ENCODE data around the gene MLXIP. TPM values are rescaled to one million over a fixed set of nuclear protein-coding genes. Genes with fewer than 3 reads are reported as not detected.

The MLXIP gene
- total and polyA plus RNA-seq, 4 donors: 10.3 to 65.1 (median 44.4) TPM

- intact Hi-C loops (cut with DNase I): no loop called here
- H3K36me3 ChIP-seq (ENCODE audit: control insufficient read depth in 1 of 2, insufficient read depth in 2 of 2, low read length in 1 of 2): peaks cover 0 to 2% of the 10 kb centered on the region in 2 donors
- H3K4me3 ChIP-seq (ENCODE audit: low read length in 2 of 2): no peak overlapping the region
- H3K27ac ChIP-seq (ENCODE audit: low read depth in 1 of 2, low read length in 2 of 2): no peak overlapping the region
- DNase-seq (peak in 1 of 2 donors; percentile 64), ATAC-seq (ENCODE audit: low FRiP score) (no peak)
- no peaks in the 10 kb centered on the region for H3K27me3 ChIP-seq (ENCODE audit: control insufficient read depth in 1 of 2, insufficient read depth in 2 of 2, low read length in 1 of 2)
- no peaks in the 10 kb centered on the region for H3K4me1 ChIP-seq (ENCODE audit: control insufficient read depth in 1 of 2, insufficient read depth in 2 of 2, low read length in 2 of 2)
- H3K9me3 ChIP-seq (ENCODE audit: control insufficient read depth, low read length): no peaks in the 10 kb centered on the region
- WGBS, 2 donors: 85 to 90% methylated on average over 16 of the region's 16 CpGs
These were observed 13.6 kb upstream of the MLXIP start for GRCh38 chr12:122064780-122065588.

GRCh38 chr12:122067548-122067947 lies 11.0 kb upstream of the MLXIP start:
- Histone ChIP-seq H3K27ac (ENCODE audit: low read depth in 1 of 2, low read length in 2 of 2) (no peak overlapping the region), H3K9me3 (ENCODE audit: control insufficient read depth, low read length) (no peaks in the 10 kb centered on the region), H3K36me3 (ENCODE audit: control insufficient read depth in 1 of 2, insufficient read depth in 2 of 2, low read length in 1 of 2) (no peaks in the 10 kb centered on the region), H3K27me3 (ENCODE audit: control insufficient read depth in 1 of 2, insufficient read depth in 2 of 2, low read length in 1 of 2) (no peaks in the 10 kb centered on the region), H3K4me1 (ENCODE audit: control insufficient read depth in 1 of 2, insufficient read depth in 2 of 2, low read length in 2 of 2) (no peaks in the 10 kb centered on the region), H3K4me3 (ENCODE audit: low read length in 2 of 2) (no peak overlapping the region)
- no peak for DNase-seq
- intact Hi-C loops (cut with DNase I): no loop called here
- WGBS, 2 donors: 97 to 99% methylated on average over 5 of the region's 5 CpGs
- ATAC-seq (ENCODE audit: low FRiP score): no peak

DNA sequence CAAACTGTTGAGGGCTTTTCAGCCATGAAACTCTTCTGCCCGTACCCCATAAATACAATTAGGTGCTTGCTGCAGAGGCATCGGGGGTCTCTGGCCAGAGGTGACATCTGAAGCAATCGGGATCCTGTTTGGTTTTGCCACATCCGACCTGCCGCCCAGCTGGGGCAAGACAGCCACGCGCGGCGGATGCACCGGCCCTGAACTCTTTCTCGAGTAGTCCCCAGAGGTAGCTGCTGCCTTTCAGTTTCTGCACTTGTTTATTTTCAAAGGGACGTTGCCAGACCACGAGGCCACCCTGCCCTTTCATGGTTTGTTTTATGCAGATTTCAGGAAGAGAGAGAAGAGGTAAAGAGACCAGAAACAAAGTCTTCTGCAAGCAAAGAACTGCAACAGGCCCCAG lies 10.6 kb upstream of the MLXIP start:
- Histone ChIP-seq H3K27ac (ENCODE audit: low read depth in 1 of 2, low read length in 2 of 2) (no peak overlapping the region), H3K4me3 (ENCODE audit: low read length in 2 of 2) (no peak overlapping the region)

DNA sequence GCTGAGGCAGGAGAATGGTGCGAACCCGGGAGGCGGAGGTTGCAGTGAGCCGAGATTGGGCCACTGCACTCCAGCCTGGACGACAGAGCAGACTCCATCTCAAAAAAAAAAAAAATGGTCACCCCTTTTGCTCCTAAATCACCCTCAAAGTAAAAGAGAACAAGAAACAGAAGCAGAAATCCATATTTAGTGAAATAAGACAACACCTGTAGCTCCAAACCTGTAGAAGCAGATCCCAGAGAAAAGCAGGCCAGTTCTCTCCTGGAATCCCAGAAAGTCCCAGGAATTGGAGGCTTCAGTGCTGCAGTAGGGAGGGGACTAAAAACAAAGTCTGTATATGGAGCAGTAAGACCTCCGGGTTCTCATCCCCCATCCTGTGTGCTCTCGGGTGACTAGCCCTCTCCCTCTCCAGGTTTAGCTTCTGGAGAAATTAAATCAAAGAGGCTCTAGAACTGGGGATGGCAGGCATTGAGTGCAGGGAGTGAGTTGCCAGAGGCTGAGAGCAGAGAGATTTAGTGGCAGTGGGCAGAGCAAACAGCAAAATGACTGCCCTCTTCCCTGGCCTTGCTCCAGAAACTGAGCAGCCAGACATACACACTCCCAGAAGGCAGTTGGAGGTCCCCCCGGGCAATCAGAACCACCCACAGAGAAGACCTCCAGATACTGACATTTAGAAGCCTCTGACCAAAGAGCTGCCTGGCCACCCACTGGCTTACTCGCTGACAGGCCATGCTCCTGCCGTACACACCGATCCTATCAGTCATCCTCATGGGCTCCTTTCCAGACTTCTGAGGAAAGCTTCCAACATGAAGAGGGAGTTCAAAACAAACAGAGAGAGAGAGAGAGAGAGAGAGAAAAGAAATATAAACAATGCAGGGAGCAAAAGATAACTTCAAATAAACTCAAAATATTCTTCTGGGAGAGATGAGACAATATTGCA lies 6.3 kb upstream of the MLXIP start:
- H3K9me3 ChIP-seq (ENCODE audit: control insufficient read depth, low read length): no peaks in the 10 kb centered on the region
- no peak overlapping the region for H3K4me3 ChIP-seq (ENCODE audit: low read length in 2 of 2)
- intact Hi-C loops (cut with DNase I): no loop called here
- no peaks in the 10 kb centered on the region for H3K27me3 ChIP-seq (ENCODE audit: control insufficient read depth in 1 of 2, insufficient read depth in 2 of 2, low read length in 1 of 2)
- no peaks in the 10 kb centered on the region for H3K36me3 ChIP-seq (ENCODE audit: control insufficient read depth in 1 of 2, insufficient read depth in 2 of 2, low read length in 1 of 2)
- H3K27ac ChIP-seq (ENCODE audit: low read depth in 1 of 2, low read length in 2 of 2): peak overlapping the region in 1 of 2 donors; percentile 92
- ATAC-seq (ENCODE audit: low FRiP score): peak; percentile 69
- WGBS, 2 donors: 42 to 44% methylated on average over 11 of the region's 11 CpGs
- H3K4me1 ChIP-seq (ENCODE audit: control insufficient read depth in 1 of 2, insufficient read depth in 2 of 2, low read length in 2 of 2): no peaks in the 10 kb centered on the region
- peak in 1 of 2 donors; percentile 63 for DNase-seq

More for the DNA sequence above, 10.6 kb upstream of the MLXIP start:
- intact Hi-C loops (cut with DNase I): no loop called here
- ATAC-seq (ENCODE audit: low FRiP score) (no peak), DNase-seq (no peak)
- no peaks in the 10 kb centered on the region for H3K27me3 ChIP-seq (ENCODE audit: control insufficient read depth in 1 of 2, insufficient read depth in 2 of 2, low read length in 1 of 2)
- no peaks in the 10 kb centered on the region for H3K9me3 ChIP-seq (ENCODE audit: control insufficient read depth, low read length)
- no peaks in the 10 kb centered on the region for H3K4me1 ChIP-seq (ENCODE audit: control insufficient read depth in 1 of 2, insufficient read depth in 2 of 2, low read length in 2 of 2)
- H3K36me3 ChIP-seq (ENCODE audit: control insufficient read depth in 1 of 2, insufficient read depth in 2 of 2, low read length in 1 of 2): no peaks in the 10 kb centered on the region
- WGBS, 2 donors: 15 to 22% methylated on average over 13 of the region's 13 CpGs

DNA sequence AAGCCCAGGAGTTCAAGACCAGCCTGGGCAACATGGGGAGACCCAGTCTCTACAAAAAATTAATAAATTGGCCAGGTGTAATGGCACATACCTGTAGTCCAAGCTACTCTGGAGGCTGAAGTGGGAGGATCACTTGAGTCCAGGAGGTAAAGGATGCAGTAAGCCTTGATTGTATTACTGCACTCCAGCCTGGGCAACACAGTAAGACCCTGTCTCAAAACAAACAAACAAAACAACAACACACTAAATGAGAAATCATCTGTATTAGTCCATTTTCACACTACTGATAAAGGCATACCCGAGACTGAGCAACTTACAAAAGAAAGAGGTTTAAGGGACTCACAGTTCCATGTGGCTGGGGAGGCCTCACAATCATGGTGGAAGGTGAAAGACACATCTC lies 4.7 kb upstream of the MLXIP start:
- DNase-seq: no peak
- Histone ChIP-seq H3K27ac (ENCODE audit: low read depth in 1 of 2, low read length in 2 of 2) (no peak overlapping the region), H3K9me3 (ENCODE audit: control insufficient read depth, low read length) (no peaks in the 10 kb centered on the region), H3K4me3 (ENCODE audit: low read length in 2 of 2) (no peak overlapping the region), H3K4me1 (ENCODE audit: control insufficient read depth in 1 of 2, insufficient read depth in 2 of 2, low read length in 2 of 2) (no peaks in the 10 kb centered on the region), H3K36me3 (ENCODE audit: control insufficient read depth in 1 of 2, insufficient read depth in 2 of 2, low read length in 1 of 2) (no peaks in the 10 kb centered on the region), H3K27me3 (ENCODE audit: control insufficient read depth in 1 of 2, insufficient read depth in 2 of 2, low read length in 1 of 2) (no peaks in the 10 kb centered on the region)
- 96% methylated on average over 1 of the region's 1 CpG for WGBS, 2 donors
- intact Hi-C loops (cut with DNase I): no loop called here
- ATAC-seq (ENCODE audit: low FRiP score): no peak

GRCh38 chr12:122076743-122077495 lies 1.6 kb upstream of the MLXIP start:
- no peak overlapping the region for H3K27ac ChIP-seq (ENCODE audit: low read depth in 1 of 2, low read length in 2 of 2)
- no peak overlapping the region for H3K4me3 ChIP-seq (ENCODE audit: low read length in 2 of 2)
- H3K4me1 ChIP-seq (ENCODE audit: control insufficient read depth in 1 of 2, insufficient read depth in 2 of 2, low read length in 2 of 2): no peaks in the 10 kb centered on the region
- DNase-seq: peak; percentile 54 to 71
- ATAC-seq (ENCODE audit: low FRiP score): no peak
- intact Hi-C loops (cut with DNase I): no loop called here
- H3K36me3 ChIP-seq (ENCODE audit: control insufficient read depth in 1 of 2, insufficient read depth in 2 of 2, low read length in 1 of 2): no peaks in the 10 kb centered on the region
- 92 to 96% methylated on average over 10 of the region's 10 CpGs for WGBS, 2 donors
- H3K27me3 ChIP-seq (ENCODE audit: control insufficient read depth in 1 of 2, insufficient read depth in 2 of 2, low read length in 1 of 2): no peaks in the 10 kb centered on the region
- no peaks in the 10 kb centered on the region for H3K9me3 ChIP-seq (ENCODE audit: control insufficient read depth, low read length)

GRCh38 chr12:122079033-122079531 lies 526 bp downstream of the MLXIP start:
- peak overlapping the region; percentile 49 to 85 for H3K4me3 ChIP-seq (ENCODE audit: low read length in 2 of 2)
- H3K27me3 ChIP-seq (ENCODE audit: control insufficient read depth in 1 of 2, insufficient read depth in 2 of 2, low read length in 1 of 2): no peaks in the 10 kb centered on the region
- intact Hi-C loops (cut with DNase I): no loop called here

DNA sequence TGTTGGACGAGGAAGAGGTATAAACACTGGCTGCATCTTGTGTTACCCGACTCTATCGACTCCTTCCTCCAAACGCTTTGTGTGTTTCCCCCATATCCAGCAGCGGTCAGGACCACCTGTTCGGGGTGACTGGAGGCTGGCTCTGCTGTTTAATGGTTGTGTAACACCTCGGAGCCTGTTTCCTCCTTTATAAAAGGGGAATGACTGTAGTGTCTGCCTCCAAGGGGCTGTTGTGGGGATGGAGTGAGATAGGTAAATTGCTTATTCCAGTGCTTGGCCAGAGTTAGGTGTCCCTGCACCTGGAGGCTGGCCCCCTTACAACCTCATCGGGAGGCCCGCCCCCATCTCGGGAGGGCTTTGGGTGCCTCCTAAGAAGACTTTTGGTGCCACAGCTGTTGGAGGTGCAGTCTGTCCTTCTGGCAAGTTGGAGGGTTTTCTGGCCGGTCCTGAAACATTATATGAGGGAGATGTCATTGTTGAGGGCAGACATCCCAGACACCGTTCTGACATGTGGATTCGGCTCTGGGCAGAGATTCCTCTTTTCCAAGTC lies 1.1 kb downstream of the MLXIP start:
- Histone ChIP-seq H3K4me1 (ENCODE audit: control insufficient read depth in 1 of 2, insufficient read depth in 2 of 2, low read length in 2 of 2) (no peaks in the 10 kb centered on the region), H3K36me3 (ENCODE audit: control insufficient read depth in 1 of 2, insufficient read depth in 2 of 2, low read length in 1 of 2) (no peaks in the 10 kb centered on the region), H3K27ac (ENCODE audit: low read depth in 1 of 2, low read length in 2 of 2) (no peak overlapping the region), H3K9me3 (ENCODE audit: control insufficient read depth, low read length) (no peaks in the 10 kb centered on the region), H3K4me3 (ENCODE audit: low read length in 2 of 2) (peak overlapping the region; percentile 49 to 85), H3K27me3 (ENCODE audit: control insufficient read depth in 1 of 2, insufficient read depth in 2 of 2, low read length in 1 of 2) (no peaks in the 10 kb centered on the region)
- 0 to 1% methylated on average over 13 of the region's 13 CpGs for WGBS, 2 donors
- ATAC-seq (ENCODE audit: low FRiP score) (no peak), DNase-seq (peak in 1 of 2 donors; percentile 37)
- intact Hi-C loops (cut with DNase I): no loop called here

More at GRCh38 chr12:122079033-122079531, 526 bp downstream of the MLXIP start:
- H3K9me3 ChIP-seq (ENCODE audit: control insufficient read depth, low read length): no peaks in the 10 kb centered on the region
- WGBS, 2 donors: 0 to 1% methylated on average over 36 to 38 of the region's 38 CpGs
- DNase-seq (peak; percentile 59 to 79), ATAC-seq (ENCODE audit: low FRiP score) (no peak)
- H3K36me3 ChIP-seq (ENCODE audit: control insufficient read depth in 1 of 2, insufficient read depth in 2 of 2, low read length in 1 of 2): no peaks in the 10 kb centered on the region
- H3K4me1 ChIP-seq (ENCODE audit: control insufficient read depth in 1 of 2, insufficient read depth in 2 of 2, low read length in 2 of 2): no peaks in the 10 kb centered on the region
- H3K27ac ChIP-seq (ENCODE audit: low read depth in 1 of 2, low read length in 2 of 2): no peak overlapping the region
